Measurements from ENCODE around the gene SORCS2.

The SORCS2 gene

DNA sequence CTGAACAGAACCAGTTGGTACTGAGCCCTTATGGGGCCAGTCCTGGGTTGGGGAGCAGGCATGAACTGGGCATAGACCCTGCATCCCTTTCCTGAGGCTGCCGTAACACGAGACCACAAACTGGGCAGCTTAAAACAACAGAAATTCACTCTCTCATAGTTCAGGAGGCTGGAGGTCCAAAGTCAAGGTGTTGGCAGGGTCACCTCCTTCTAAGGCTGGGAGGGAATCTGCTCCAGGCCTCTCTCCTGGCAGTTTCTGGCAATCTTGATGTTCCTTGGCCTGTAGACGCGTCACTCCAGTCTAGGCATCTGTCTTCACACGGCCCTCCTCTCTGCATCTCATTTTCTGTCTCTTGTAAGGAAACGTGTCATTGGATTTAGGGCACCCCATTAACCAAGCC is 19.8 kb upstream of the SORCS2 start:
- H3K4me3 ChIP-seq (ENCODE audit: low read depth, low read length): no peak overlapping the region
- TF ChIP-seq, protein P1, sequence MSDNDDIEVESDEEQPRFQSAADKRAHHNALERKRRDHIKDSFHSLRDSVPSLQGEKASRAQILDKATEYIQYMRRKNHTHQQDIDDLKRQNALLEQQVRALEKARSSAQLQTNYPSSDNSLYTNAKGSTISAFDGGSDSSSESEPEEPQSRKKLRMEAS (IDR thresholded peaks at IDR 0.05; ENCODE audit: low read depth, low read length): no peak
- TF ChIP-seq MYC (IDR thresholded peaks at IDR 0.05; ENCODE audit: low read depth, low read length) (no peak), POLR2A (IDR thresholded peaks at IDR 0.05; ENCODE audit: extremely low read depth, insufficient read length) (no peak)
- TF ChIP-seq, protein P2, sequence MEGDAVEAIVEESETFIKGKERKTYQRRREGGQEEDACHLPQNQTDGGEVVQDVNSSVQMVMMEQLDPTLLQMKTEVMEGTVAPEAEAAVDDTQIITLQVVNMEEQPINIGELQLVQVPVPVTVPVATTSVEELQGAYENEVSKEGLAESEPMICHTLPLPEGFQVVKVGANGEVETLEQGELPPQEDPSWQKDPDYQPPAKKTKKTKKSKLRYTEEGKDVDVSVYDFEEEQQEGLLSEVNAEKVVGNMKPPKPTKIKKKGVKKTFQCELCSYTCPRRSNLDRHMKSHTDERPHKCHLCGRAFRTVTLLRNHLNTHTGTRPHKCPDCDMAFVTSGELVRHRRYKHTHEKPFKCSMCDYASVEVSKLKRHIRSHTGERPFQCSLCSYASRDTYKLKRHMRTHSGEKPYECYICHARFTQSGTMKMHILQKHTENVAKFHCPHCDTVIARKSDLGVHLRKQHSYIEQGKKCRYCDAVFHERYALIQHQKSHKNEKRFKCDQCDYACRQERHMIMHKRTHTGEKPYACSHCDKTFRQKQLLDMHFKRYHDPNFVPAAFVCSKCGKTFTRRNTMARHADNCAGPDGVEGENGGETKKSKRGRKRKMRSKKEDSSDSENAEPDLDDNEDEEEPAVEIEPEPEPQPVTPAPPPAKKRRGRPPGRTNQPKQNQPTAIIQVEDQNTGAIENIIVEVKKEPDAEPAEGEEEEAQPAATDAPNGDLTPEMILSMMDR (IDR thresholded peaks at IDR 0.05; ENCODE audit: low read depth, low read length): no peak

DNA sequence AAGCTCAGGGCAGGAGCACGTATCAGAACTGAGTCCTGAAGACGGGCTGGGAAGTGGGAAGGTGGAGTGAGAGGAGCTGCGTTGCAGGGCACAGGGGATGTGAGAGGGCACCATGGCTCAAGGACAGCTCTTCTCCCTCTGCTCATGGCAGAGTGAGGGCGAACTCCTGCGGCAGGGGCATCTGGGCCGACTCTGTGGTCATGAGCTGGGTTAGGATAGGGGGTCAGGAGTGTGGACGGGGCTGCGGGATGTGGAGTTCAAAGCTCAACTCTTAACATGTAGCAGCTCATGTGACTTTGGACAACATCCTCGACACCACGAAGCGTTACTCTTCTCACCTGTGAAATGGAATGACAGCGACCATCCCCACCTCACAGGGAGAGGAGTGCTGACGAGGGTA is 19.4 kb upstream of the SORCS2 start:
- TF ChIP-seq POLR2A (IDR thresholded peaks at IDR 0.05; ENCODE audit: extremely low read depth, insufficient read length) (no peak), MYC (IDR thresholded peaks at IDR 0.05; ENCODE audit: low read depth, low read length) (no peak)
- TF ChIP-seq, protein P2 (IDR thresholded peaks at IDR 0.05; ENCODE audit: low read depth, low read length): no peak
- TF ChIP-seq, protein P1 (IDR thresholded peaks at IDR 0.05; ENCODE audit: low read depth, low read length): no peak
- DNase-seq (ENCODE audit: low read depth): no peak

More for the DNA sequence above, 19.8 kb upstream of the SORCS2 start:
- no peak for DNase-seq (ENCODE audit: low read depth)

DNA sequence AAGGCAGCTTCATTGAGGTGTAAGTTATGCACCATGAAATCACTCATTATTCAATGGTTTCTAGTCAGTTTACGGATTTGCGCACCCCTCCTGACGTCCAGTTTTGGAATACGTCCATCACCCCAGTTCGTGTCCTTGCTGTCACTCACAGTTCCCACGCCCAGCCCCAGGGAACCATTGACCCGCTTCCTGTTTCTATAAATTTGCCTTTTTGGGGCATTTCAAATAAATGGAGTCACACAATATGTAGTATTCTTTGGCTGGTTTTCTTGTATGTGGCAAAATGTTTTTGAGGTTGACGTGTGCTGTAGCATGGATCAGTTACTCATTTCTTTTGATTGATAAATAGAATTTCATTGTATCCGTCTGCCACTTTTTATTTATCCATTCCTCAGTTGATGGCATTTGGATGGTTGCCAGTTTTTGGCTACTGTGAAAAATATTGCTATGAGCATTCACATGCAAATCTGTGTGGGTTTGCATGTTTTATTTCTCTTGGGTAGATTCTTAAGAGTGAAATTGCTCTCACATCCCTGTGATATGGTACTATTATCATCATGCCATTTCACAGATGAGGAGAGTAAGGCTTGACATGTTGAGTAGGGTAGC is 18.4 kb upstream of the SORCS2 start:
- TF ChIP-seq POLR2A (IDR thresholded peaks at IDR 0.05; ENCODE audit: extremely low read depth, insufficient read length) (no peak), MYC (IDR thresholded peaks at IDR 0.05; ENCODE audit: low read depth, low read length) (no peak)
- TF ChIP-seq, protein P2 (IDR thresholded peaks at IDR 0.05; ENCODE audit: low read depth, low read length): no peak
- TF ChIP-seq, protein P1 (IDR thresholded peaks at IDR 0.05; ENCODE audit: low read depth, low read length): no peak
- no peak for DNase-seq (ENCODE audit: low read depth)

More for the DNA sequence above, 19.4 kb upstream of the SORCS2 start:
- H3K4me3 ChIP-seq (ENCODE audit: low read depth, low read length): no peak overlapping the region

DNA sequence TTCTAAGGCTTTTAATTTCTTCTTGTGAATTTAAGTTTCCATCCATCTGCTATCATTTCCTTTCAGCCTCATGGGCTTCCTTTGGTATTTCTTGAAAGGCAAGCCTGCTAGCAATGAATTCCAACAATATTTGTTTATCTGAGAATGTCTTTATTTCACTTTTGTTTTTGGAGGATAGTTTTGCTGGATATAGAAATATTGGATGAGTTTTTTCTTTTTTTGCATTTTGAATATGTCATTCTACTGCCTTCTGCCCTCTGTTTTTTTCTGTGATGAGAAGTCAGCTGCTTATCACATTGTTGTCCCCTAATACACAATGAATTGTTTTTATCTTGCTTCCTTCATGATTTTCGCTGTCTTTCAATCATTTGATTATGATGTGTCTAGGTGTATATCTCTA is 13.2 kb upstream of the SORCS2 start:
- DNase-seq (ENCODE audit: low read depth): no peak
- no peak overlapping the region for H3K4me3 ChIP-seq (ENCODE audit: low read depth, low read length)
- TF ChIP-seq POLR2A (IDR thresholded peaks at IDR 0.05; ENCODE audit: extremely low read depth, insufficient read length) (no peak), MYC (IDR thresholded peaks at IDR 0.05; ENCODE audit: low read depth, low read length) (no peak)
- TF ChIP-seq, protein P1 (IDR thresholded peaks at IDR 0.05; ENCODE audit: low read depth, low read length): no peak
- TF ChIP-seq, protein P2 (IDR thresholded peaks at IDR 0.05; ENCODE audit: low read depth, low read length): no peak

More for the DNA sequence above, 18.4 kb upstream of the SORCS2 start:
- no peak overlapping the region for H3K4me3 ChIP-seq (ENCODE audit: low read depth, low read length)

DNA sequence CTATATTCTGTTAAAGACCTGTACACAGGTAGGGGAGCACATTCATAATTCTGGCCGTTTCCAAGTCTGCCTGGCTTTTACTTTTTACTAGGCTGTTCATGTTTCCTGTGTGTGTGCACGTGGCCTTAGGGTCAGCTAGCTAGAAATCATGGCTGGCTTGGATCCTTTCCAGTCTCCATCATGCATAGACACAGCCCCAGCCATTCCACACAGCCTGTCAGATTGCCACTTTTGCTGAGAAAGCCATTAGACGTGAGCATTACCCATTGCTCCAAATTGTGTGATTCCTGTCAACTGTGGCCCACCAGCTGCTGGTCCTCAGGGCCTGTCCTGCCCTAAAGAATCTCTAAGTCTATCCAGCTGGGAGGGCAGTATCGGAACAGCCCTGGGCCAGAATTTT is 11.4 kb upstream of the SORCS2 start:
- TF ChIP-seq, protein P1 (IDR thresholded peaks at IDR 0.05; ENCODE audit: low read depth, low read length): no peak
- no peak for TF ChIP-seq POLR2A (IDR thresholded peaks at IDR 0.05; ENCODE audit: extremely low read depth, insufficient read length)
- TF ChIP-seq, protein P2 (IDR thresholded peaks at IDR 0.05; ENCODE audit: low read depth, low read length): no peak
- TF ChIP-seq MYC (IDR thresholded peaks at IDR 0.05; ENCODE audit: low read depth, low read length): no peak
- no peak overlapping the region for H3K4me3 ChIP-seq (ENCODE audit: low read depth, low read length)
- DNase-seq (ENCODE audit: low read depth): no peak
